ENCODE data around the gene KCNMB4.

GRCh38 chr12:70444903-70445302, 78.8 kb downstream of the KCNMB4 start:
- no peak for TF ChIP-seq CTCF (IDR thresholded peaks at IDR 0.05)
- no peak for TF ChIP-seq POLR2A (IDR thresholded peaks at IDR 0.05)
